Heart left ventricle (tissue), 16 donors: ENCODE measurements around the gene KRTAP10-10. TPM values are rescaled to one million over a fixed set of nuclear protein-coding genes. Genes with fewer than 3 reads are reported as not detected.
"Not testable (repeated sequence)": the region's sequence is repeated elsewhere in the genome, so short reads cannot be mapped to it uniquely, and the experiment has no call there.

ENCODE experiments used
- ATAC-seq, 4 donors: fragments of 200-7000 bp; cut with Tn5 transposase; one replicate each; pipeline ENCODE4 v1.9.1; 2020 to 2022; ENCODE audit warnings: moderate library complexity in 4 of 4, mild to moderate bottlenecking in 3 of 4, moderate number of reproducible peaks in 1 of 4
- DNase-seq, 5 donors: peaks; one replicate each; pipeline ENCODE4 v3.0.0-alpha.2; 2020
- H3K27ac ChIP-seq, 12 donors: fragments of 200-600 bp; sonication (generic) in 4 of 12; one replicate each; pipeline versions ENCODE4 v1.5.0 to v1.8.0; 2016 to 2022; ENCODE audit warnings: mild to moderate bottlenecking in 2 of 12
- H3K27me3 ChIP-seq, 9 donors: fragments of 200-600 bp; sonication (generic) in 2 of 9; one replicate each; pipeline versions ENCODE4 v1.5.1 to v1.8.0; 2016 to 2022; ENCODE audit warnings: mild to moderate bottlenecking in 3 of 9
- H3K36me3 ChIP-seq, 9 donors: fragments of 200-600 bp; sonication (generic) in 2 of 9; one replicate each; pipeline versions ENCODE4 v1.5.0 to v1.8.0; 2018 to 2022; ENCODE audit warnings: mild to moderate bottlenecking in 2 of 9
- H3K4me1 ChIP-seq, 12 donors: fragments of 200-600 bp; sonication (generic) in 4 of 12; one replicate each; pipeline versions ENCODE4 v1.5.0 to v1.8.0; 2016 to 2022; ENCODE audit warnings: mild to moderate bottlenecking in 3 of 12
- H3K4me3 ChIP-seq, 12 donors: fragments of 200-600 bp; sonication (generic) in 4 of 12; one replicate each; pipeline versions ENCODE4 v1.5.0 to v1.8.0; 2017 to 2022; ENCODE audit warnings: mild to moderate bottlenecking in 9 of 12, moderate library complexity in 4 of 12
- H3K9me3 ChIP-seq, 12 donors: fragments of 200-600 bp; sonication (generic) in 4 of 12; one replicate each; pipeline versions ENCODE4 v1.5.0 to v1.8.0; 2016 to 2022; ENCODE audit warnings: mild to moderate bottlenecking in 1 of 12
- POLR2A ChIP-seq, 2 donors: fragments of 450-650 bp; IDR thresholded peaks; one replicate each; pipeline ENCODE4 v1.6.1; 2017; ENCODE audit warnings: antibody characterized with exemption in 2 of 2, mild to moderate bottlenecking in 2 of 2, moderate library complexity in 2 of 2
- WGBS, 4 donors: extraction: QIAGEN DNeasy Blood & Tissue Kit in 2 of 4; methylation state at CpG; one replicate each; pipeline versions ENCODE4 v1.1.5 to v1.1.7; 2013 to 2018; 5-methylcytosine and 5-hydroxymethylcytosine counted together
- intact Hi-C, 10 donors: fragments of 100-400 bp; cut with DNase I; formaldehyde crosslinking; loops; one replicate each; pipeline versions ENCODE4 v1.11.1 to v1.14.2; 2022
- polyA plus RNA-seq, 2 donors: library from polyadenylated mRNA; stranded (reverse); fragments of 200-250 nt; gene quantifications; one replicate each; pipeline ENCODE4 v1.2.3, GENCODE V29; 2013
- total RNA-seq, 9 donors: library from RNA; depleted of rRNA in 2 of 9; stranded (reverse); fragments of >200 nt in 2 of 9; fragmentation: NEBNext Ultra II Directional in 3 of 9; extraction: Animal tissue kit (Norgen Biotek cat#: 25700) in 3 of 9; gene quantifications; one replicate each; pipeline versions ENCODE4 v1.1.0 to v1.2.4, GENCODE V29; 2016 to 2023
- TF ChIP-seq, protein P1 (sequence below), 12 donors: fragments of 200-600 bp; sonication (generic) in 4 of 12; IDR thresholded peaks; one replicate each; pipeline versions ENCODE4 v1.5.0 to v1.8.0; 2018 to 2022; ENCODE audit warnings: antibody characterized with exemption in 12 of 12, mild to moderate bottlenecking in 5 of 12
- donor health status: ischemic (EF 13 %, LVEDD 7.1; RV severe dilation, severe dysfunction).
- donor health status: healthy with polysubstance abuse.
- donor health status: DM: no; HTN: yes; CAD: no.
- donor health status: DM: no; HTN: no; CAD: no.
- donor health status: ischemic (EF 25% LVEDD 6.9; RV normal size, moderate dysfunction).
- donor health status: ischemic (EF 25% LVEDD 5.7; RV mildly dilated, moderate dysfunction).
- donor health status: healthy.
- donor health status: DM: yes; HTN: yes; CAD: no.
- donor health status: ischemic (EF 35%, LVEDD 5.7; RV mildly dilated, moderate dysfunction).
- donor health status: nonischemic (EF 11% LVEDD 7.7; RV severe dilation, severe dysfunction).
- donor health status: DM: yes; HTN: yes; CAD: no.
- donor health status: PGD.
- donor health status: ischemic (EF 29% LVEDD 5.4; RV normal size, mild dysfunction).
- donor health status: nonischemic (EF 23%, LVEDD 6.1; RV moderate dilation, normal function).

KRTAP10-10 gene
- total and polyA plus RNA-seq, 11 donors, result not detected

DNA sequence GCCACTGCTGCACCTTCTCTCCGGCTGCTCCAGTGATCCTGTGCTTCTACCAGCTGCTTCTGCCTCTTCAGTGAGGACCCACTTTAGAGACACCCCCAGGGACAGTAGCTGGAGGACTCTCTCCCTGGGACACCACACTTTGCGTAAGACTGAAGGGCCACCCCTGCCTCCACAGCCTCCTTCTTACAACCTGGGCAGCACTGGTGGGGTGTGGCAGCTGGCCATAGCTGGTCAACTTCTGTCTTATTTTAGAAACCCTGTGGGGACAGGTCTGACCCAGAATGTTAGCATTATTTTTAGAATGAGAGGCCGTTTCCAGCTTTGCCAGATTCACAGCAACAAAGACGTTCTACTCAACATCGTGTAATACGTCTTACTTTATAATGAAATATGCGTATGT is 11.4 kb upstream of the KRTAP10-10 start:
- TF ChIP-seq, protein P1, sequence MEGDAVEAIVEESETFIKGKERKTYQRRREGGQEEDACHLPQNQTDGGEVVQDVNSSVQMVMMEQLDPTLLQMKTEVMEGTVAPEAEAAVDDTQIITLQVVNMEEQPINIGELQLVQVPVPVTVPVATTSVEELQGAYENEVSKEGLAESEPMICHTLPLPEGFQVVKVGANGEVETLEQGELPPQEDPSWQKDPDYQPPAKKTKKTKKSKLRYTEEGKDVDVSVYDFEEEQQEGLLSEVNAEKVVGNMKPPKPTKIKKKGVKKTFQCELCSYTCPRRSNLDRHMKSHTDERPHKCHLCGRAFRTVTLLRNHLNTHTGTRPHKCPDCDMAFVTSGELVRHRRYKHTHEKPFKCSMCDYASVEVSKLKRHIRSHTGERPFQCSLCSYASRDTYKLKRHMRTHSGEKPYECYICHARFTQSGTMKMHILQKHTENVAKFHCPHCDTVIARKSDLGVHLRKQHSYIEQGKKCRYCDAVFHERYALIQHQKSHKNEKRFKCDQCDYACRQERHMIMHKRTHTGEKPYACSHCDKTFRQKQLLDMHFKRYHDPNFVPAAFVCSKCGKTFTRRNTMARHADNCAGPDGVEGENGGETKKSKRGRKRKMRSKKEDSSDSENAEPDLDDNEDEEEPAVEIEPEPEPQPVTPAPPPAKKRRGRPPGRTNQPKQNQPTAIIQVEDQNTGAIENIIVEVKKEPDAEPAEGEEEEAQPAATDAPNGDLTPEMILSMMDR (IDR thresholded peaks at IDR 0.05), result no peak
- TF ChIP-seq POLR2A (IDR thresholded peaks at IDR 0.05), result no peak
- WGBS, 4 donors, result 64 to 77% (median 71%) methylated on average over 7 of the region's 7 CpGs
- ATAC-seq (peak in 3 of 4 donors; percentile 42 to 68 (median 50)), DNase-seq (no peak)
- Histone ChIP-seq H3K4me1 (peaks cover 0 to 29% (median 0%) of the 10 kb centered on the region in 12 donors), H3K27me3 (peaks cover 0 to 26% (median 0%) of the 10 kb centered on the region in 9 donors), H3K27ac (peak overlapping the region in 1 of 12 donors; percentile 44), H3K36me3 (no peaks in the 10 kb centered on the region), H3K9me3 (peaks cover 0 to 35% (median 16%) of the 10 kb centered on the region in 12 donors), H3K4me3 (no peak overlapping the region)
- intact Hi-C loops, result loop anchor here in 1 of 10 donors (10.0 kb wide), 1 partner anchor 89 kb away; the partner anchor contains the start of gene TSPEAR

DNA sequence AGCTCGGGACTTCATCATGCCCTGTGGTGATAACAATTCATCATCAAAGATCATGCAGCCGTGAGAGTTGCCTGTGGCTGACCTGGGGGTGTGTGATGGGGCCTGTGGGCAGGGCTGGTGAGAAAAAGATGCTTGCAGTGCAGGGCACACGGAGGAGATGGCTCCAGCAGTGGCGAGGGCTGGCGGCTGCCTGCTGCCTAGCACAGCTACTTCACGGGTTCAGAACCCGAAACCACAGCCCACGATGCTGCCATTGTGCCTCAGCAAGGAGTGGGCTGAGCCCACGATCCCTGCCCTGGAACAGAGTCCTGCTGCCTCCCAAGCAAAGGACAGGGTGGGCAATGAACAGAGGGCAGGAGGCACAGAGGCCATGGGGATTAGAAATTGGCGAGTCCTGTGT is 10.9 kb upstream of the KRTAP10-10 start:
- peaks cover 0 to 29% (median 0%) of the 10 kb centered on the region in 12 donors for H3K4me1 ChIP-seq
- peak in 2 of 4 donors; percentile 20 to 26 for ATAC-seq
- DNase-seq, result peak in 1 of 5 donors; percentile 58
- no peak overlapping the region for H3K4me3 ChIP-seq
- TF ChIP-seq, protein P1 (IDR thresholded peaks at IDR 0.05), result no peak
- TF ChIP-seq POLR2A (IDR thresholded peaks at IDR 0.05), result no peak
- WGBS, 4 donors, result 71 to 80% (median 72%) methylated on average over 10 of the region's 10 CpGs
- intact Hi-C loops, result loop anchor here in 1 of 10 donors (10.0 kb wide), 1 partner anchor 89 kb away; the partner anchor contains the start of gene TSPEAR
- peaks cover 0 to 40% (median 21%) of the 10 kb centered on the region in 12 donors for H3K9me3 ChIP-seq
- no peaks in the 10 kb centered on the region for H3K36me3 ChIP-seq
- H3K27ac ChIP-seq, result peak overlapping the region in 1 of 12 donors; percentile 52
- peaks cover 0 to 26% (median 0%) of the 10 kb centered on the region in 9 donors for H3K27me3 ChIP-seq

DNA sequence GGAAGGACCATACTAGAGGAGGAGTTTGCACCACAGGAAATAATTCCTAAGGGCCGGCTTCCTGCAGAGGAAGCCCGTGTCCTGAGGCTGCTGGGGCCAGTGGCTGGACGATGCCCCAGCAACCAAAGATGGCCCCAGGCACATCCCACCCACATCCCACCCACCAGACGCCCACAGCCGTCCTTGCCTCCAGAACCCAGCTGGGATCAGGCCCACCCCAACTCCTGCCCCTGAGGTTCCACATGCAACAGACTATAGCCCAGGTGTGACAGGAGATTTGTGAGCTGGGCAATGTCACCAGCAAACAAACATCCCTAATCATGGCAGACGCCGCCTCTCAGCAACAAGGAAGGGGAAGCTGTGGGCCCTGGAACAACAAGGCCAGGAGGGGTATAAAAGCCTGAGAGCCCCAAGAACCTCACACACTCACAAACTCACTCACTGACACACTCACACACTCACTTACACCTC is 10.4 kb upstream of the KRTAP10-10 start, which contains the start of gene KRTAP10-9:
Gene KRTAP10-9 (plus strand): TSS at position 421 of the 471 bp plus-strand sequence. CDS start 79 bp downstream, outside the sequence.
- Histone ChIP-seq H3K4me3 (no peak within 1 kb of the TSS), H3K27ac (peak within 1 kb of the TSS in 1 of 12 donors; percentile 52), H3K9me3 (peaks cover 0 to 45% (median 26%) of the 10 kb centered on the region in 12 donors), H3K4me1 (peaks cover 0 to 29% (median 0%) of the 10 kb centered on the region in 12 donors), H3K36me3 (no peaks in the 10 kb centered on the region), H3K27me3 (peaks cover 0 to 26% (median 0%) of the 10 kb centered on the region in 9 donors)
- ATAC-seq (peak in 1 of 4 donors; percentile 8), DNase-seq (no peak)
- intact Hi-C loops, result loop anchor here in 1 of 10 donors (10.0 kb wide), 1 partner anchor 88 kb away; the partner anchor contains the start of gene TSPEAR
- WGBS, 4 donors, result 51 to 62% (median 57%) methylated on average over 6 to 7 of the region's 7 CpGs
- TF ChIP-seq POLR2A (IDR thresholded peaks at IDR 0.05), result no peak
- TF ChIP-seq, protein P1 (IDR thresholded peaks at IDR 0.05), result no peak

DNA sequence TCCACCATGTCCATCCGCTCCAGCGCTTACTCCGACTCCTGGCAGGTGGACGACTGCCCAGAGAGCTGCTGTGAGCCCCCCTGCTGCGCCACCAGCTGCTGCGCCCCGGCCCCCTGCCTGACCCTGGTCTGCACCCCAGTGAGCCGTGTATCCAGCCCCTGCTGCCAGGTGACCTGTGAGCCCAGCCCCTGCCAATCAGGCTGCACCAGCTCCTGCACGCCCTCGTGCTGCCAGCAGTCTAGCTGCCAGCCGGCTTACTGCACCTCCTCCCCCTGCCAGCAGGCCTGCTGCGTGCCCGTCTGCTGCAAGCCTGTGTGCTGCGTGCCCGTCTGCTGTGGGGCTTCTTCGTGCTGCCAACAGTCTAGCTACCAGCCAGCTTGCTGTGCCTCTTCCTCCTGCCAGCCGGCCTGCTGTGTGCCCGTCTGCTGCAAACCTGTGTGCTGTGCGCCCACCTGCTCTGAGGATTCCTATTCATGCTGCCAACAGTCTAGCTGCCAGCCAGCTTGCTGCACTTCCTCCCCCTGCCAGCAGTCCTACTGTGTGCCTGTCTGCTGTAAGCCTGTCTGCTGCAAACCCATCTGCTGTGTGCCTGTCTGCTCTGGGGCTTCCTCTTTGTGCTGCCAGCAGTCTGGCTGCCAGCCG is 9.9 kb upstream of the KRTAP10-10 start:
- H3K36me3 ChIP-seq, H3K4me3 ChIP-seq, ATAC-seq, H3K27ac ChIP-seq: not testable (repeated sequence)
- peaks cover 0 to 48% (median 30%) of the 10 kb centered on the region in 12 donors for H3K9me3 ChIP-seq
- 76 to 84% (median 80%) methylated on average over 14 to 18 of the region's 20 CpGs for WGBS, 4 donors
- intact Hi-C loops, result loop anchor here in 1 of 10 donors (10.0 kb wide), 1 partner anchor 87 kb away; the partner anchor contains the start of gene TSPEAR
- peaks cover 0 to 26% (median 0%) of the 10 kb centered on the region in 9 donors for H3K27me3 ChIP-seq
- DNase-seq, result peak in 1 of 5 donors; percentile 49
- peaks cover 0 to 29% (median 0%) of the 10 kb centered on the region in 12 donors for H3K4me1 ChIP-seq

DNA sequence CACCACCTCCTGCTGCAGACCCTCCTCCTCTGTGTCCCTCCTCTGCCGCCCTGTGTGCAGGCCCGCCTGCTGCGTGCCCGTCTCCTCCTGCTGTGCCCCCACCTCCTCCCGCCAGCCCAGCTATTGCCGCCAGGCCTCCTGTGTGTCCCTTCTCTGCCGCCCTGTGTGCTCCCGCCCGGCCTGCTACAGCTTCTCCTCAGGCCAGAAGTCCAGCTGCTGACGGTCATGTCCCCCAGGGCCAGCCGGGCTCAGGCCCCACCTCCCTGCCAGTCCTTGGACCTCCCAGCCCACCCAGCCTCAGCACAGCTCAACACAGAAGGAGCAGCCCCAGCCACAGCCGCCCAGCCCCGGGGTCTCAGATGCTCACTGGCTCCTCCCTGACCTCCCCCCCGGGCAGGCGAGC is 9.3 kb upstream of the KRTAP10-10 start:
- DNase-seq (peak in 1 of 5 donors; percentile 55), ATAC-seq (peak in 1 of 4 donors; percentile 20)
- H3K36me3 ChIP-seq, H3K4me3 ChIP-seq, H3K27ac ChIP-seq: not testable (repeated sequence)
- H3K4me1 ChIP-seq, result peaks cover 0 to 29% (median 0%) of the 10 kb centered on the region in 12 donors
- H3K9me3 ChIP-seq, result peaks cover 0 to 48% (median 33%) of the 10 kb centered on the region in 12 donors
- intact Hi-C loops, result loop anchor here in 1 of 10 donors (10.0 kb wide), 1 partner anchor 87 kb away; the partner anchor contains the start of gene TSPEAR
- WGBS, 4 donors, result 51 to 72% (median 54%) methylated on average over 11 to 15 of the region's 15 CpGs
- H3K27me3 ChIP-seq, result peaks cover 0 to 26% (median 0%) of the 10 kb centered on the region in 9 donors
